H1 (cell line): Measurements from ENCODE around the gene ARHGEF5. TPM values are rescaled to one million over a fixed set of nuclear protein-coding genes. Genes with fewer than 3 reads are reported as not detected.

Experiments
- CBX8 ChIP-seq: fragments of 300-800, 300-1000 bp; sonication (generic); IDR thresholded peaks from 2 replicates; pipeline ENCODE4 v1.7.1; 2016; ENCODE audit warnings: low read depth, low read length, borderline replicate concordance
- SP1 ChIP-seq: IDR thresholded peaks from 2 replicates; pipeline ENCODE4 v1.6.1; 2011; ENCODE audit warnings: low read depth, low read length
- TAF1 ChIP-seq: IDR thresholded peaks from 2 replicates; pipeline ENCODE4 v1.6.1; 2011; ENCODE audit warnings: mild to moderate bottlenecking, low read depth, low read length
- TEAD4 ChIP-seq: IDR thresholded peaks from 2 replicates; pipeline ENCODE4 v1.6.1; 2012; ENCODE audit warnings: low read depth, low read length, inconsistent platforms, mixed read lengths
- polyA plus RNA-seq, 7 experiments: library from polyadenylated mRNA; depleted of rRNA in 3 of 7; stranded (reverse) in 5 of 7; unstranded in 2 of 7; fragments of >200 nt in 5 of 7; fragments of 200-250 nt in 2 of 7; gene quantifications; 1 replicate in 5 of 7; 2 replicates in 1 of 7; 4 replicates in 1 of 7; pipeline versions ENCODE4 v1.2.1 to v1.2.3, GENCODE V29; 2011 to 2013; ENCODE audit warnings: missing spikeins in 2 of 7, mixed read lengths in 2 of 7
- total RNA-seq: library from RNA; stranded (reverse); fragmentation: NEBNext Ultra II Directional; extraction: Animal tissue kit (Norgen Biotek cat#: 25700); gene quantifications from 2 replicates; pipeline ENCODE4 v1.2.1, GENCODE V29; 2021
- TF ChIP-seq, protein P1 (sequence below): fragments of 300-600 bp; sonication (generic); IDR thresholded peaks from 2 replicates; pipeline ENCODE4 v1.7.1; 2012; ENCODE audit warnings: low read length, moderate library complexity, mild to moderate bottlenecking, inconsistent platforms; ENCODE audit not compliant: insufficient replicate concordance
- TF ChIP-seq, protein P2 (sequence below): IDR thresholded peaks from 2 replicates; pipeline ENCODE4 v1.6.1; 2012; ENCODE audit warnings: inconsistent platforms

The ARHGEF5 gene
- total and polyA plus RNA-seq, 2 of the 8 experiments (the other 6 are each of a cell fraction or from before 2014, with no cell fraction given), result 12.8 to 34.6 TPM

GRCh38 chr7:144403102-144403501 lies 47.9 kb downstream of the ARHGEF5 start (continued):
- TF ChIP-seq, protein P1, sequence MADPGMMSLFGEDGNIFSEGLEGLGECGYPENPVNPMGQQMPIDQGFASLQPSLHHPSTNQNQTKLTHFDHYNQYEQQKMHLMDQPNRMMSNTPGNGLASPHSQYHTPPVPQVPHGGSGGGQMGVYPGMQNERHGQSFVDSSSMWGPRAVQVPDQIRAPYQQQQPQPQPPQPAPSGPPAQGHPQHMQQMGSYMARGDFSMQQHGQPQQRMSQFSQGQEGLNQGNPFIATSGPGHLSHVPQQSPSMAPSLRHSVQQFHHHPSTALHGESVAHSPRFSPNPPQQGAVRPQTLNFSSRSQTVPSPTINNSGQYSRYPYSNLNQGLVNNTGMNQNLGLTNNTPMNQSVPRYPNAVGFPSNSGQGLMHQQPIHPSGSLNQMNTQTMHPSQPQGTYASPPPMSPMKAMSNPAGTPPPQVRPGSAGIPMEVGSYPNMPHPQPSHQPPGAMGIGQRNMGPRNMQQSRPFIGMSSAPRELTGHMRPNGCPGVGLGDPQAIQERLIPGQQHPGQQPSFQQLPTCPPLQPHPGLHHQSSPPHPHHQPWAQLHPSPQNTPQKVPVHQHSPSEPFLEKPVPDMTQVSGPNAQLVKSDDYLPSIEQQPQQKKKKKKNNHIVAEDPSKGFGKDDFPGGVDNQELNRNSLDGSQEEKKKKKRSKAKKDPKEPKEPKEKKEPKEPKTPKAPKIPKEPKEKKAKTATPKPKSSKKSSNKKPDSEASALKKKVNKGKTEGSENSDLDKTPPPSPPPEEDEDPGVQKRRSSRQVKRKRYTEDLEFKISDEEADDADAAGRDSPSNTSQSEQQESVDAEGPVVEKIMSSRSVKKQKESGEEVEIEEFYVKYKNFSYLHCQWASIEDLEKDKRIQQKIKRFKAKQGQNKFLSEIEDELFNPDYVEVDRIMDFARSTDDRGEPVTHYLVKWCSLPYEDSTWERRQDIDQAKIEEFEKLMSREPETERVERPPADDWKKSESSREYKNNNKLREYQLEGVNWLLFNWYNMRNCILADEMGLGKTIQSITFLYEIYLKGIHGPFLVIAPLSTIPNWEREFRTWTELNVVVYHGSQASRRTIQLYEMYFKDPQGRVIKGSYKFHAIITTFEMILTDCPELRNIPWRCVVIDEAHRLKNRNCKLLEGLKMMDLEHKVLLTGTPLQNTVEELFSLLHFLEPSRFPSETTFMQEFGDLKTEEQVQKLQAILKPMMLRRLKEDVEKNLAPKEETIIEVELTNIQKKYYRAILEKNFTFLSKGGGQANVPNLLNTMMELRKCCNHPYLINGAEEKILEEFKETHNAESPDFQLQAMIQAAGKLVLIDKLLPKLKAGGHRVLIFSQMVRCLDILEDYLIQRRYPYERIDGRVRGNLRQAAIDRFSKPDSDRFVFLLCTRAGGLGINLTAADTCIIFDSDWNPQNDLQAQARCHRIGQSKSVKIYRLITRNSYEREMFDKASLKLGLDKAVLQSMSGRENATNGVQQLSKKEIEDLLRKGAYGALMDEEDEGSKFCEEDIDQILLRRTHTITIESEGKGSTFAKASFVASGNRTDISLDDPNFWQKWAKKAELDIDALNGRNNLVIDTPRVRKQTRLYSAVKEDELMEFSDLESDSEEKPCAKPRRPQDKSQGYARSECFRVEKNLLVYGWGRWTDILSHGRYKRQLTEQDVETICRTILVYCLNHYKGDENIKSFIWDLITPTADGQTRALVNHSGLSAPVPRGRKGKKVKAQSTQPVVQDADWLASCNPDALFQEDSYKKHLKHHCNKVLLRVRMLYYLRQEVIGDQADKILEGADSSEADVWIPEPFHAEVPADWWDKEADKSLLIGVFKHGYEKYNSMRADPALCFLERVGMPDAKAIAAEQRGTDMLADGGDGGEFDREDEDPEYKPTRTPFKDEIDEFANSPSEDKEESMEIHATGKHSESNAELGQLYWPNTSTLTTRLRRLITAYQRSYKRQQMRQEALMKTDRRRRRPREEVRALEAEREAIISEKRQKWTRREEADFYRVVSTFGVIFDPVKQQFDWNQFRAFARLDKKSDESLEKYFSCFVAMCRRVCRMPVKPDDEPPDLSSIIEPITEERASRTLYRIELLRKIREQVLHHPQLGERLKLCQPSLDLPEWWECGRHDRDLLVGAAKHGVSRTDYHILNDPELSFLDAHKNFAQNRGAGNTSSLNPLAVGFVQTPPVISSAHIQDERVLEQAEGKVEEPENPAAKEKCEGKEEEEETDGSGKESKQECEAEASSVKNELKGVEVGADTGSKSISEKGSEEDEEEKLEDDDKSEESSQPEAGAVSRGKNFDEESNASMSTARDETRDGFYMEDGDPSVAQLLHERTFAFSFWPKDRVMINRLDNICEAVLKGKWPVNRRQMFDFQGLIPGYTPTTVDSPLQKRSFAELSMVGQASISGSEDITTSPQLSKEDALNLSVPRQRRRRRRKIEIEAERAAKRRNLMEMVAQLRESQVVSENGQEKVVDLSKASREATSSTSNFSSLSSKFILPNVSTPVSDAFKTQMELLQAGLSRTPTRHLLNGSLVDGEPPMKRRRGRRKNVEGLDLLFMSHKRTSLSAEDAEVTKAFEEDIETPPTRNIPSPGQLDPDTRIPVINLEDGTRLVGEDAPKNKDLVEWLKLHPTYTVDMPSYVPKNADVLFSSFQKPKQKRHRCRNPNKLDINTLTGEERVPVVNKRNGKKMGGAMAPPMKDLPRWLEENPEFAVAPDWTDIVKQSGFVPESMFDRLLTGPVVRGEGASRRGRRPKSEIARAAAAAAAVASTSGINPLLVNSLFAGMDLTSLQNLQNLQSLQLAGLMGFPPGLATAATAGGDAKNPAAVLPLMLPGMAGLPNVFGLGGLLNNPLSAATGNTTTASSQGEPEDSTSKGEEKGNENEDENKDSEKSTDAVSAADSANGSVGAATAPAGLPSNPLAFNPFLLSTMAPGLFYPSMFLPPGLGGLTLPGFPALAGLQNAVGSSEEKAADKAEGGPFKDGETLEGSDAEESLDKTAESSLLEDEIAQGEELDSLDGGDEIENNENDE, result no peak
- TF ChIP-seq SP1 (no peak), TEAD4 (no peak), CBX8 (no peak), TAF1 (no peak)
- TF ChIP-seq, protein P2, sequence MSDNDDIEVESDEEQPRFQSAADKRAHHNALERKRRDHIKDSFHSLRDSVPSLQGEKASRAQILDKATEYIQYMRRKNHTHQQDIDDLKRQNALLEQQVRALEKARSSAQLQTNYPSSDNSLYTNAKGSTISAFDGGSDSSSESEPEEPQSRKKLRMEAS, result no peak
